HEK293 (cell line): ENCODE data around the gene IL17RB.

Experiments
- CTCF ChIA-PET: fragments of 350-600 bp; formaldehyde crosslinking; extraction: SDS; loops from one replicate; lab custom pipeline; 2021; ENCODE audit warnings: antibody characterized with exemption; lab: Yijun Ruan, JAX
- POLR2A ChIA-PET: fragments of 300-600 bp; formaldehyde crosslinking; extraction: SDS; loops from one replicate; lab custom pipeline; 2020; ENCODE audit warnings: antibody characterized with exemption, inconsistent platforms; lab: Yijun Ruan, JAX
- H3K27ac ChIP-seq: fragments of 200-500 bp; sonication (Bioruptor generic); 2 replicates; pipeline ENCODE4 v1.5.1; 2014; ENCODE audit warnings: low read depth, low read length, control low read depth, inconsistent platforms; ENCODE audit errors: extremely low read depth
- H3K36me3 ChIP-seq, 2 experiments: fragments of 200-500 bp in 1 of 2; sonication (Bioruptor generic) in 1 of 2; 1 replicate in 1 of 2; 2 replicates in 1 of 2; pipeline ENCODE4 v1.5.1; 2014 to 2017; ENCODE audit warnings: inconsistent platforms in 2 of 2, low read length in 2 of 2; ENCODE audit not compliant: control insufficient read depth in 2 of 2, insufficient read depth in 1 of 2
- H3K4me1 ChIP-seq: fragments of 200-500 bp; sonication (Bioruptor generic); 2 replicates; pipeline ENCODE4 v1.5.1; 2014; ENCODE audit warnings: mild to moderate bottlenecking, low read length, inconsistent platforms; ENCODE audit not compliant: control insufficient read depth, insufficient read depth
- H3K4me3 ChIP-seq: 2 replicates; pipeline ENCODE4 v1.5.1; 2011; ENCODE audit warnings: low read depth, mild to moderate bottlenecking, control low read depth, low read length, moderate library complexity
- H3K9me3 ChIP-seq: fragments of 200-500 bp; sonication (Bioruptor generic); 2 replicates; pipeline ENCODE4 v1.5.1; 2014; ENCODE audit warnings: low read depth, low read length, inconsistent platforms; ENCODE audit not compliant: control insufficient read depth, insufficient read depth
- MYNN ChIP-seq: fragments of 450-650 bp; formaldehyde crosslinking; IDR thresholded peaks from 2 replicates; pipeline ENCODE4 v1.5.1; 2016; ENCODE audit warnings: missing biosample characterization, missing genetic modification characterization, borderline replicate concordance
- MZF1 ChIP-seq: fragments of 450-650 bp; formaldehyde crosslinking; IDR thresholded peaks from 2 replicates; pipeline ENCODE4 v1.5.1; 2017; ENCODE audit warnings: missing biosample characterization, missing genetic modification characterization, borderline replicate concordance
- SALL2 ChIP-seq: fragments of 450-650 bp; formaldehyde crosslinking; IDR thresholded peaks from 2 replicates; pipeline ENCODE4 v1.5.0; 2017; ENCODE audit warnings: missing biosample characterization, mild to moderate bottlenecking, missing genetic modification characterization, borderline replicate concordance
- YY2 ChIP-seq: fragments of 450-650 bp; formaldehyde crosslinking; IDR thresholded peaks from 2 replicates; pipeline ENCODE4 v1.5.1; 2016; ENCODE audit warnings: missing biosample characterization, missing genetic modification characterization
- ZFHX2 ChIP-seq: fragments of 450-650 bp; formaldehyde crosslinking; conservative IDR thresholded peaks from 2 replicates; pipeline ENCODE4 v1.5.1; 2016; ENCODE audit warnings: missing biosample characterization, missing genetic modification characterization
- ZNF146 ChIP-seq: fragments of 450-650 bp; formaldehyde crosslinking; IDR thresholded peaks from 2 replicates; pipeline ENCODE4 v1.5.1; 2016; ENCODE audit warnings: missing biosample characterization, missing genetic modification characterization
- ZNF266 ChIP-seq: fragments of 450-650 bp; formaldehyde crosslinking; IDR thresholded peaks from 2 replicates; pipeline ENCODE4 v1.5.1; 2016; ENCODE audit warnings: missing biosample characterization, missing genetic modification characterization, low read depth
- ZNF292 ChIP-seq: fragments of 450-650 bp; formaldehyde crosslinking; IDR thresholded peaks from 2 replicates; pipeline ENCODE4 v1.5.1; 2016; ENCODE audit warnings: low read depth, missing biosample characterization, missing genetic modification characterization, borderline replicate concordance
- ZNF311 ChIP-seq: fragments of 450-650 bp; formaldehyde crosslinking; IDR thresholded peaks from 2 replicates; pipeline ENCODE4 v1.5.1; 2017; ENCODE audit warnings: missing biosample characterization, missing genetic modification characterization, borderline replicate concordance
- ZNF366 ChIP-seq: fragments of 450-650 bp; formaldehyde crosslinking; conservative IDR thresholded peaks from 2 replicates; pipeline ENCODE4 v1.5.1; 2016; ENCODE audit warnings: missing biosample characterization, missing genetic modification characterization
- ZNF391 ChIP-seq: fragments of 450-650 bp; formaldehyde crosslinking; IDR thresholded peaks from 2 replicates; pipeline ENCODE4 v1.5.1; 2016; ENCODE audit warnings: low read depth, missing biosample characterization, missing genetic modification characterization, borderline replicate concordance
- ZNF529 ChIP-seq: fragments of 450-650 bp; formaldehyde crosslinking; IDR thresholded peaks from 2 replicates; pipeline ENCODE4 v1.5.1; 2017; ENCODE audit warnings: missing genetic modification characterization, missing biosample characterization; ENCODE audit not compliant: insufficient replicate concordance
- ZNF561 ChIP-seq: fragments of 450-650 bp; IDR thresholded peaks from 2 replicates; pipeline ENCODE4 v1.5.1; 2018; ENCODE audit warnings: missing biosample characterization, missing genetic modification characterization, borderline replicate concordance
- ZNF585B ChIP-seq: fragments of 450-650 bp; formaldehyde crosslinking; IDR thresholded peaks from 2 replicates; pipeline ENCODE4 v1.5.1; 2016; ENCODE audit warnings: missing biosample characterization, missing genetic modification characterization
- ZNF777 ChIP-seq: fragments of 450-650 bp; formaldehyde crosslinking; IDR thresholded peaks from 2 replicates; pipeline ENCODE4 v1.5.1; 2017; ENCODE audit warnings: missing biosample characterization, missing genetic modification characterization, borderline replicate concordance
- TF ChIP-seq, protein P1 (sequence below): fragments of 450-650 bp; formaldehyde crosslinking; IDR thresholded peaks from 2 replicates; pipeline ENCODE4 v1.5.1; 2016; ENCODE audit warnings: missing biosample characterization, missing genetic modification characterization, low read depth
- TF ChIP-seq, protein P2 (sequence below): fragments of 450-650 bp; formaldehyde crosslinking; IDR thresholded peaks from 2 replicates; pipeline ENCODE4 v1.5.1; 2016; ENCODE audit warnings: missing biosample characterization, missing genetic modification characterization
- TF ChIP-seq, protein P3 (sequence below): fragments of 450-650 bp; formaldehyde crosslinking; IDR thresholded peaks from 2 replicates; pipeline ENCODE4 v1.5.1; 2016; ENCODE audit warnings: missing biosample characterization, missing genetic modification characterization
- TF ChIP-seq, protein P4 (sequence below): fragments of 450-650 bp; formaldehyde crosslinking; IDR thresholded peaks from 2 replicates; pipeline ENCODE4 v1.5.1; 2016; ENCODE audit warnings: missing biosample characterization, missing genetic modification characterization

The IL17RB gene

DNA sequence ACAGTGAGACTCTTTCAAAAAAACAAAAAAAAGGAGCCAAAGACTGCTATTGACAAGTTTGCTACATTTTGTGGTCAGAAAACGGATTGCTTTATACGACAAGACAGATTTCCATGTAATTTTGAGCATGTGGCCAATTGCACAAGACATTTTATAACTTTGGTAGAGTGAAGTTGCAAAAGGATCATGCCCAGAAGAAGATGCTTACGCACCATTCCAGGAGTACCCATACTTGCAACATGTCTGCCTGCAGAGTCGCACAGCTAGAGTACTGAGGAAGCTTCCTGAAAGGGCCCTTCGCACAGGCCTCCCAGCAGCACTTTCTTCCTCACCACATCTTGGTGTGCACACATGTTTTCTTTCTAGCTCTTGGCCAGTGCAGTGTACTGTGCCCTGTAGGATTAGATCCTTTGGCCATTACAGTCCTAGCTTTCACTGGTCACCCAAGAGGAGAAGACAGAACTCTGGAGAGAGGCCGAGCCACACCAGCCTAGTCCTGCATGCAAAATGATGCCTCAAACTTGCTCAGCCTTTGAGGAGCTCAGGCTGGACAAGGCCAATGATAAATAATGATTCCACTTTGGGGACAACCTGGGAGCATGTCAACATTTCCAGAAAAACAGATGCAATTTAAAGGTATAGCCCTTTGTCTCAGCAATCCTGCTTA is 11.8 kb upstream of the IL17RB start (continued):
- no peak for TF ChIP-seq SALL2 (tag by site-specific recombination)
- TF ChIP-seq, protein P1, sequence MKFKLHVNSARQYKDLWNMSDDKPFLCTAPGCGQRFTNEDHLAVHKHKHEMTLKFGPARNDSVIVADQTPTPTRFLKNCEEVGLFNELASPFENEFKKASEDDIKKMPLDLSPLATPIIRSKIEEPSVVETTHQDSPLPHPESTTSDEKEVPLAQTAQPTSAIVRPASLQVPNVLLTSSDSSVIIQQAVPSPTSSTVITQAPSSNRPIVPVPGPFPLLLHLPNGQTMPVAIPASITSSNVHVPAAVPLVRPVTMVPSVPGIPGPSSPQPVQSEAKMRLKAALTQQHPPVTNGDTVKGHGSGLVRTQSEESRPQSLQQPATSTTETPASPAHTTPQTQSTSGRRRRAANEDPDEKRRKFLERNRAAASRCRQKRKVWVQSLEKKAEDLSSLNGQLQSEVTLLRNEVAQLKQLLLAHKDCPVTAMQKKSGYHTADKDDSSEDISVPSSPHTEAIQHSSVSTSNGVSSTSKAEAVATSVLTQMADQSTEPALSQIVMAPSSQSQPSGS = no peak
- TF ChIP-seq, protein P2, sequence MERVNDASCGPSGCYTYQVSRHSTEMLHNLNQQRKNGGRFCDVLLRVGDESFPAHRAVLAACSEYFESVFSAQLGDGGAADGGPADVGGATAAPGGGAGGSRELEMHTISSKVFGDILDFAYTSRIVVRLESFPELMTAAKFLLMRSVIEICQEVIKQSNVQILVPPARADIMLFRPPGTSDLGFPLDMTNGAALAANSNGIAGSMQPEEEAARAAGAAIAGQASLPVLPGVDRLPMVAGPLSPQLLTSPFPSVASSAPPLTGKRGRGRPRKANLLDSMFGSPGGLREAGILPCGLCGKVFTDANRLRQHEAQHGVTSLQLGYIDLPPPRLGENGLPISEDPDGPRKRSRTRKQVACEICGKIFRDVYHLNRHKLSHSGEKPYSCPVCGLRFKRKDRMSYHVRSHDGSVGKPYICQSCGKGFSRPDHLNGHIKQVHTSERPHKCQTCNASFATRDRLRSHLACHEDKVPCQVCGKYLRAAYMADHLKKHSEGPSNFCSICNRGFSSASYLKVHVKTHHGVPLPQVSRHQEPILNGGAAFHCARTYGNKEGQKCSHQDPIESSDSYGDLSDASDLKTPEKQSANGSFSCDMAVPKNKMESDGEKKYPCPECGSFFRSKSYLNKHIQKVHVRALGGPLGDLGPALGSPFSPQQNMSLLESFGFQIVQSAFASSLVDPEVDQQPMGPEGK (tag by site-specific recombination) = no peak

DNA sequence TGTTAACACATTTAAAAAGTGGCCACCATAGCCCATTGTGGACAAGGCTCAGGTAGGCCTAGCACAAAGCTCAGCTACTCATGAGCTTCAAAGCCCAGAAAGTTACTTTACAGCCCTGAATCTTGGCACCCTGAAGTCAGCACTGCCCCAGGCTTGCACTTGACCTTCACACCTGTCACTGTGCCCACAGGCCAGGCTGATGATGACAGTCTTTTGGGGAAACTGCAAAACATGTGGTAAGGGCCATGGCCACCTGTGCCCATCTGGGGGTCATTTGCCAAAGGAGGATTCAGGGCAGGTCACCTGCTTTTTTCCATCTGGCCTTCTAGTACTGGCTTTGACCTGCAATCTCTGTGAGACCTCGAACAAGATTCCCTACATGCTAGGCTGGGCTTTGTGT is 11.1 kb upstream of the IL17RB start:
- CTCF ChIA-PET = no interaction called here
- Histone ChIP-seq H3K27ac (no peak overlapping the region), H3K4me3 (no peak overlapping the region), H3K4me1 (no peaks in the 10 kb centered on the region), H3K36me3 (peaks cover 0 to 50% of the 10 kb centered on the region in 2 experiments; a peak in 1 of 3 replicates), H3K9me3 (no peaks in the 10 kb centered on the region)
- TF ChIP-seq ZNF366 (tag by site-specific recombination) = no peak
- no peak for TF ChIP-seq MZF1 (tag by site-specific recombination)
- TF ChIP-seq ZNF561 (tag by site-specific recombination) = no peak
- TF ChIP-seq, protein P1 = no peak
- TF ChIP-seq ZFHX2 (tag by site-specific recombination) = no peak
- TF ChIP-seq ZNF585B = no peak
- TF ChIP-seq, protein P3, sequence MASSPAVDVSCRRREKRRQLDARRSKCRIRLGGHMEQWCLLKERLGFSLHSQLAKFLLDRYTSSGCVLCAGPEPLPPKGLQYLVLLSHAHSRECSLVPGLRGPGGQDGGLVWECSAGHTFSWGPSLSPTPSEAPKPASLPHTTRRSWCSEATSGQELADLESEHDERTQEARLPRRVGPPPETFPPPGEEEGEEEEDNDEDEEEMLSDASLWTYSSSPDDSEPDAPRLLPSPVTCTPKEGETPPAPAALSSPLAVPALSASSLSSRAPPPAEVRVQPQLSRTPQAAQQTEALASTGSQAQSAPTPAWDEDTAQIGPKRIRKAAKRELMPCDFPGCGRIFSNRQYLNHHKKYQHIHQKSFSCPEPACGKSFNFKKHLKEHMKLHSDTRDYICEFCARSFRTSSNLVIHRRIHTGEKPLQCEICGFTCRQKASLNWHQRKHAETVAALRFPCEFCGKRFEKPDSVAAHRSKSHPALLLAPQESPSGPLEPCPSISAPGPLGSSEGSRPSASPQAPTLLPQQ (tag by site-specific recombination) = no peak
- no peak for TF ChIP-seq ZNF391 (tag by site-specific recombination)
- TF ChIP-seq ZNF292 (tag by site-specific recombination) = no peak
- TF ChIP-seq ZNF311 (tag by site-specific recombination) = no peak
- no peak for TF ChIP-seq ZNF529 (tag by site-specific recombination)
- TF ChIP-seq ZNF266 (tag by site-specific recombination) = no peak
- TF ChIP-seq MYNN = no peak
- TF ChIP-seq YY2 (tag by site-specific recombination) = no peak
- TF ChIP-seq ZNF146 (tag by site-specific recombination) = no peak
- TF ChIP-seq ZNF777 (tag by site-specific recombination) = no peak
- TF ChIP-seq, protein P4, sequence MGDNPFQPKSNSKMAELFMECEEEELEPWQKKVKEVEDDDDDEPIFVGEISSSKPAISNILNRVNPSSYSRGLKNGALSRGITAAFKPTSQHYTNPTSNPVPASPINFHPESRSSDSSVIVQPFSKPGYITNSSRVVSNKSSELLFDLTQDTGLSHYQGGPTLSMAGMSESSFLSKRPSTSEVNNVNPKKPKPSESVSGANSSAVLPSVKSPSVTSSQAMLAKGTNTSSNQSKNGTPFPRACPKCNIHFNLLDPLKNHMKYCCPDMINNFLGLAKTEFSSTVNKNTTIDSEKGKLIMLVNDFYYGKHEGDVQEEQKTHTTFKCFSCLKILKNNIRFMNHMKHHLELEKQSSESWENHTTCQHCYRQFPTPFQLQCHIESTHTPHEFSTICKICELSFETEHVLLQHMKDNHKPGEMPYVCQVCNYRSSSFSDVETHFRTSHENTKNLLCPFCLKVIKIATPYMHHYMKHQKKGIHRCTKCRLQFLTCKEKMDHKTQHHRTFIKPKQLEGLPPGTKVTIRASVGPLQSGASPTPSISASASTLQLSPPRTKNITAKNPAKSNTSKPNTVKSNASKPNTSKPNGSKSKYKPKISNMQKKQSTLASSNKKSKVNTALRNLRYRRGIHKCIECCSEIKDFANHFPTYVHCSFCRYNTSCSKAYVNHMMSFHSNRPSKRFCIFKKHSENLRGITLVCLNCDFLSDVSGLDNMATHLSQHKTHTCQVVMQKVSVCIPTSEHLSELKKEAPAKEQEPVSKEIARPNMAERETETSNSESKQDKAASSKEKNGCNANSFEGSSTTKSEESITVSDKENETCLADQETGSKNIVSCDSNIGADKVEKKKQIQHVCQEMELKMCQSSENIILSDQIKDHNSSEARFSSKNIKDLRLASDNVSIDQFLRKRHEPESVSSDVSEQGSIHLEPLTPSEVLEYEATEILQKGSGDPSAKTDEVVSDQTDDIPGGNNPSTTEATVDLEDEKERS (tag by site-specific recombination) = no peak
- POLR2A ChIA-PET = no interaction called here
